ENCODE results near the gene KLHL34. TPM values are rescaled to one million over a fixed set of nuclear protein-coding genes. Genes with fewer than 3 reads are reported as not detected.

Gene KLHL34
- polyA plus RNA-seq, 1 of the 3 experiments (the other 2 are of a cell fraction) = not detected

DNA sequence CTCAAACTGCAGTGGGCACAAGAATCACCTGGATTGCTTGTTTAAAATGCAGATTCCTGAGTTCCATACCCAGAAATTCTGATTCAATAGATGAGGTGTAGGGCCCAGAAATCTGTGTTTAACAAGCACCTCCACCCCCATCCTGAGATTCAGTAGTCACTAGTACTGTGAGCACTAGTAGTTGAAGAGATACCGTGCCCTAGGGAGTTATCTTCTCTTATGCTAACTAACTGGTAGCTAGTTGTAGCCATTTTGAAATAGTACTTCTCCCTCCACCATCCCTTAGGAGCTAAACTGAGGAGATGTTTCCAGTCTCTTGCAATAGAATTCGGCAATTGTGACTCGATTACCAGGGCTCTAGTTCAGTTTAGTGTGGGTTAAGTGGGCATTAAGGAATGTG is 18.4 kb downstream of the KLHL34 start:
- H3K27me3 ChIP-seq (ENCODE audit: insufficient read depth) = no peaks in the 10 kb centered on the region
- no peak overlapping the region for H3K9ac ChIP-seq
- no peaks in the 10 kb centered on the region for H3K79me2 ChIP-seq (ENCODE audit: insufficient read depth)
- H3K9me3 ChIP-seq = no peaks in the 10 kb centered on the region
- no peak overlapping the region for H3K4me3 ChIP-seq (ENCODE audit: low read depth in 2 of 2, low read length in 1 of 2)
- WGBS (ENCODE audit: low lambda C conversion rate) = 28% methylated on average over 3 of the region's 3 CpGs
- POLR2A ChIA-PET = no interaction called here
- H3F3A ChIP-seq (replicated peaks; ENCODE audit: insufficient read depth) = peaks cover 5% of the 10 kb centered on the region
- H3K36me3 ChIP-seq (replicated peaks in 1 of 2; ENCODE audit: control insufficient read depth in 1 of 2, insufficient read depth in 2 of 2, low read length in 1 of 2) = no peaks in the 10 kb centered on the region
- DNase-seq = no peak
- no peak overlapping the region for H3K4me2 ChIP-seq
- no peaks in the 10 kb centered on the region for H3K9me2 ChIP-seq
- TF ChIP-seq RFX5 (IDR thresholded peaks at IDR 0.05; ENCODE audit: low read length) = no peak
- H2AFZ ChIP-seq (ENCODE audit: low read depth) = no peak overlapping the region
- H3K4me1 ChIP-seq (ENCODE audit: control insufficient read depth in 1 of 2, insufficient read depth in 2 of 2, low read depth in 1 of 2, low read length in 1 of 2) = no peaks in the 10 kb centered on the region
- CTCF ChIA-PET = no interaction called here
- H3K27ac ChIP-seq (ENCODE audit: low read depth in 2 of 2, low read length in 1 of 2) = no peak overlapping the region
- H4K20me1 ChIP-seq (ENCODE audit: insufficient read depth) = no peaks in the 10 kb centered on the region

GRCh38 chrX:21638311-21638710 is 19.8 kb downstream of the KLHL34 start:
- Histone ChIP-seq H2AFZ (ENCODE audit: low read depth) (no peak overlapping the region), H3K9me2 (no peaks in the 10 kb centered on the region), H3K27ac (ENCODE audit: low read depth in 2 of 2, low read length in 1 of 2) (peak overlapping the region in 1 of 2 experiments; percentile 21; a peak in 1 of 4 replicates), H3K36me3 (replicated peaks in 1 of 2; ENCODE audit: control insufficient read depth in 1 of 2, insufficient read depth in 2 of 2, low read length in 1 of 2) (no peaks in the 10 kb centered on the region), H4K20me1 (ENCODE audit: insufficient read depth) (no peaks in the 10 kb centered on the region), H3K9me3 (no peaks in the 10 kb centered on the region), H3K27me3 (ENCODE audit: insufficient read depth) (no peaks in the 10 kb centered on the region), H3K9ac (no peak overlapping the region), H3K4me2 (no peak overlapping the region), H3K4me3 (ENCODE audit: low read depth in 2 of 2, low read length in 1 of 2) (no peak overlapping the region), H3K4me1 (ENCODE audit: control insufficient read depth in 1 of 2, insufficient read depth in 2 of 2, low read depth in 1 of 2, low read length in 1 of 2) (no peaks in the 10 kb centered on the region), H3K79me2 (ENCODE audit: insufficient read depth) (no peaks in the 10 kb centered on the region), H3F3A (replicated peaks; ENCODE audit: insufficient read depth) (peaks cover 5% of the 10 kb centered on the region)
- WGBS (ENCODE audit: low lambda C conversion rate) = 56% methylated on average over 2 of the region's 2 CpGs
- no peak for DNase-seq
- ChIA-PET POLR2A (no interaction called here), CTCF (no interaction called here)
- TF ChIP-seq, protein P1, sequence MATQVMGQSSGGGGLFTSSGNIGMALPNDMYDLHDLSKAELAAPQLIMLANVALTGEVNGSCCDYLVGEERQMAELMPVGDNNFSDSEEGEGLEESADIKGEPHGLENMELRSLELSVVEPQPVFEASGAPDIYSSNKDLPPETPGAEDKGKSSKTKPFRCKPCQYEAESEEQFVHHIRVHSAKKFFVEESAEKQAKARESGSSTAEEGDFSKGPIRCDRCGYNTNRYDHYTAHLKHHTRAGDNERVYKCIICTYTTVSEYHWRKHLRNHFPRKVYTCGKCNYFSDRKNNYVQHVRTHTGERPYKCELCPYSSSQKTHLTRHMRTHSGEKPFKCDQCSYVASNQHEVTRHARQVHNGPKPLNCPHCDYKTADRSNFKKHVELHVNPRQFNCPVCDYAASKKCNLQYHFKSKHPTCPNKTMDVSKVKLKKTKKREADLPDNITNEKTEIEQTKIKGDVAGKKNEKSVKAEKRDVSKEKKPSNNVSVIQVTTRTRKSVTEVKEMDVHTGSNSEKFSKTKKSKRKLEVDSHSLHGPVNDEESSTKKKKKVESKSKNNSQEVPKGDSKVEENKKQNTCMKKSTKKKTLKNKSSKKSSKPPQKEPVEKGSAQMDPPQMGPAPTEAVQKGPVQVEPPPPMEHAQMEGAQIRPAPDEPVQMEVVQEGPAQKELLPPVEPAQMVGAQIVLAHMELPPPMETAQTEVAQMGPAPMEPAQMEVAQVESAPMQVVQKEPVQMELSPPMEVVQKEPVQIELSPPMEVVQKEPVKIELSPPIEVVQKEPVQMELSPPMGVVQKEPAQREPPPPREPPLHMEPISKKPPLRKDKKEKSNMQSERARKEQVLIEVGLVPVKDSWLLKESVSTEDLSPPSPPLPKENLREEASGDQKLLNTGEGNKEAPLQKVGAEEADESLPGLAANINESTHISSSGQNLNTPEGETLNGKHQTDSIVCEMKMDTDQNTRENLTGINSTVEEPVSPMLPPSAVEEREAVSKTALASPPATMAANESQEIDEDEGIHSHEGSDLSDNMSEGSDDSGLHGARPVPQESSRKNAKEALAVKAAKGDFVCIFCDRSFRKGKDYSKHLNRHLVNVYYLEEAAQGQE (IDR thresholded peaks at IDR 0.05; ENCODE audit: low read depth, low read length) = no peak
- no peak for TF ChIP-seq TEAD4 (IDR thresholded peaks at IDR 0.05; ENCODE audit: borderline replicate concordance, insufficient read depth)
- no peak for TF ChIP-seq ZBTB33 (IDR thresholded peaks at IDR 0.05; ENCODE audit: borderline replicate concordance, low read depth)
- no peak for TF ChIP-seq MXI1 (IDR thresholded peaks at IDR 0.05; ENCODE audit: low read depth, low read length)
- no peak for TF ChIP-seq RFX5 (IDR thresholded peaks at IDR 0.05; ENCODE audit: low read length)
- no peak for TF ChIP-seq EP300 (IDR thresholded peaks at IDR 0.05; ENCODE audit: borderline replicate concordance in 1 of 2, low read depth in 1 of 2, low read length in 1 of 2)
- TF ChIP-seq, protein P2, sequence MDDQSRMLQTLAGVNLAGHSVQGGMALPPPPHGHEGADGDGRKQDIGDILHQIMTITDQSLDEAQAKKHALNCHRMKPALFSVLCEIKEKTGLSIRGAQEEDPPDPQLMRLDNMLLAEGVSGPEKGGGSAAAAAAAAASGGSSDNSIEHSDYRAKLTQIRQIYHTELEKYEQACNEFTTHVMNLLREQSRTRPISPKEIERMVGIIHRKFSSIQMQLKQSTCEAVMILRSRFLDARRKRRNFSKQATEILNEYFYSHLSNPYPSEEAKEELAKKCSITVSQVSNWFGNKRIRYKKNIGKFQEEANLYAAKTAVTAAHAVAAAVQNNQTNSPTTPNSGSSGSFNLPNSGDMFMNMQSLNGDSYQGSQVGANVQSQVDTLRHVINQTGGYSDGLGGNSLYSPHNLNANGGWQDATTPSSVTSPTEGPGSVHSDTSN (IDR thresholded peaks at IDR 0.05) = no peak
- TF ChIP-seq SIN3A (IDR thresholded peaks at IDR 0.05; ENCODE audit: borderline replicate concordance, low read depth, low read length) = no peak
- TF ChIP-seq GABPA (IDR thresholded peaks at IDR 0.05; ENCODE audit: low read depth) = no peak
- TF ChIP-seq RCOR1 (IDR thresholded peaks at IDR 0.05; ENCODE audit: low read length) = no peak
- TF ChIP-seq TAF1 (IDR thresholded peaks at IDR 0.05; ENCODE audit: borderline replicate concordance, low read depth, low read length) = no peak
- no peak for TF ChIP-seq ELF1 (IDR thresholded peaks at IDR 0.05)
- TF ChIP-seq FOXM1 (IDR thresholded peaks at IDR 0.05; ENCODE audit: low read depth) = no peak
- TF ChIP-seq RXRA (IDR thresholded peaks at IDR 0.05; ENCODE audit: borderline replicate concordance, low read depth) = no peak
- TF ChIP-seq, protein P3, sequence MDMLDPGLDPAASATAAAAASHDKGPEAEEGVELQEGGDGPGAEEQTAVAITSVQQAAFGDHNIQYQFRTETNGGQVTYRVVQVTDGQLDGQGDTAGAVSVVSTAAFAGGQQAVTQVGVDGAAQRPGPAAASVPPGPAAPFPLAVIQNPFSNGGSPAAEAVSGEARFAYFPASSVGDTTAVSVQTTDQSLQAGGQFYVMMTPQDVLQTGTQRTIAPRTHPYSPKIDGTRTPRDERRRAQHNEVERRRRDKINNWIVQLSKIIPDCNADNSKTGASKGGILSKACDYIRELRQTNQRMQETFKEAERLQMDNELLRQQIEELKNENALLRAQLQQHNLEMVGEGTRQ (IDR thresholded peaks at IDR 0.05; ENCODE audit: borderline replicate concordance, low read depth, low read length) = no peak
- no peak for TF ChIP-seq NFIC (IDR thresholded peaks at IDR 0.05; ENCODE audit: borderline replicate concordance)
- no peak for TF ChIP-seq TCF12 (IDR thresholded peaks at IDR 0.05)
- no peak for TF ChIP-seq IRF3 (IDR thresholded peaks at IDR 0.05; ENCODE audit: low read depth, low read length)
- TF ChIP-seq GATA2 (CRISPR knock-in tag; IDR thresholded peaks at IDR 0.05) = no peak
- TF ChIP-seq YY1 (IDR thresholded peaks at IDR 0.05; ENCODE audit: low read depth) = no peak

Data from SK-N-SH (cell line).